Transverse colon (tissue), 4 donors: ENCODE data around the gene CAMTA1. TPM values are rescaled to one million over a fixed set of nuclear protein-coding genes. Genes with fewer than 3 reads are reported as not detected.

ENCODE experiments used
- DNase-seq: peaks from one replicate; pipeline ENCODE4 v3.0.0-alpha.2; 2019
- H3K27ac ChIP-seq, 4 donors: fragments of 200-600 bp; sonication (generic); 2 replicates each; pipeline ENCODE4 v1.5.1; 2016 to 2018; ENCODE audit warnings: inconsistent platforms in 4 of 4
- H3K27me3 ChIP-seq: fragments of 200-600 bp; sonication (generic); 2 replicates; pipeline ENCODE4 v1.5.1; 2017; ENCODE audit warnings: inconsistent platforms
- H3K36me3 ChIP-seq, 4 donors: fragments of 200-600 bp; sonication (generic); 2 replicates each; pipeline ENCODE4 v1.5.1; 2017 to 2019; ENCODE audit warnings: inconsistent platforms in 4 of 4
- H3K4me1 ChIP-seq, 4 donors: fragments of 200-600 bp; sonication (generic); 2 replicates each; pipeline ENCODE4 v1.5.1; 2017 to 2020; ENCODE audit warnings: inconsistent platforms in 4 of 4
- H3K4me3 ChIP-seq, 4 donors: fragments of 200-600 bp; sonication (generic); 1 replicate in 1 of 4; 2 replicates in 3 of 4; pipeline versions ENCODE4 v1.5.1 to v1.6.1; 2017 to 2019; ENCODE audit warnings: inconsistent platforms in 4 of 4
- H3K9me3 ChIP-seq, 2 donors: fragments of 200-600 bp; sonication (generic); 2 replicates each; pipeline ENCODE4 v1.5.1; 2017 to 2019; ENCODE audit warnings: inconsistent platforms in 2 of 2
- CTCF ChIP-seq, 5 experiments: fragments of 200-600 bp in 3 of 5; fragments of 450-650 bp in 2 of 5; sonication (generic) in 3 of 5; IDR thresholded peaks; 1 replicate in 2 of 5; 2 replicates in 3 of 5; pipeline ENCODE4 v1.5.1; 2016 to 2017; ENCODE audit warnings: antibody characterized with exemption in 5 of 5, inconsistent platforms in 3 of 5, mild to moderate bottlenecking in 2 of 5, moderate library complexity in 1 of 5
- EP300 ChIP-seq: sonication (generic); formaldehyde crosslinking; IDR thresholded peaks from one replicate; pipeline ENCODE4 v1.6.1; 2017; ENCODE audit warnings: antibody characterized with exemption, low read depth
- POLR2A ChIP-seq: fragments of 450-650 bp; IDR thresholded peaks from one replicate; pipeline ENCODE4 v1.6.1; 2016; ENCODE audit warnings: antibody characterized with exemption, mild to moderate bottlenecking, moderate library complexity
- POLR2AphosphoS5 ChIP-seq, 3 donors: sonication (generic); formaldehyde crosslinking; IDR thresholded peaks; one replicate each; pipeline ENCODE4 v1.6.1; 2016; ENCODE audit warnings: antibody characterized with exemption in 3 of 3
- WGBS, 2 donors: methylation state at CpG; one replicate each; pipeline ENCODE4 v1.1.5; 2018; ENCODE audit warnings: low coverage in 1 of 2; 5-methylcytosine and 5-hydroxymethylcytosine counted together
- in situ Hi-C, 4 donors: fragments of 200-750 bp; cut with MboI; loops; one replicate each; pipeline versions ENCODE4 v1.15.0 to v1.15.1; 2017; ENCODE audit warnings: low sequenced_read_pairs in 3 of 4, low pct_ligation_motif_present in 1 of 4, low pct_unique_long_range_greater_than_20kb in 1 of 4
- intact Hi-C: fragments of 100-400 bp; cut with DNase I; formaldehyde crosslinking; loops from one replicate; pipeline ENCODE4 v1.15.1; 2023; ENCODE audit warnings: low total_unique reads
- total RNA-seq, 4 donors: library from RNA; depleted of rRNA; stranded (reverse); fragments of >200 nt; gene quantifications; one replicate each; pipeline ENCODE4 v1.1.0, GENCODE V29; 2016

CAMTA1 gene
- total RNA-seq, 4 donors from 2014 or later: 93.8 to 268 (median 130) TPM

- no peaks in the 10 kb centered on the region for H3K36me3 ChIP-seq
- no peak for TF ChIP-seq CTCF (IDR thresholded peaks at IDR 0.05)
- TF ChIP-seq POLR2AphosphoS5 (IDR thresholded peaks at IDR 0.05): no peak
- no peak for TF ChIP-seq EP300
- TF ChIP-seq POLR2A: no peak
- DNase-seq: no peak
- H3K27ac ChIP-seq: no peak overlapping the region
- intact Hi-C loops (no loop called here), in situ Hi-C loops (no loop called here)
- no peaks in the 10 kb centered on the region for H3K27me3 ChIP-seq
- H3K4me1 ChIP-seq: no peaks in the 10 kb centered on the region
- H3K4me3 ChIP-seq: no peak overlapping the region
- no peaks in the 10 kb centered on the region for H3K9me3 ChIP-seq
- WGBS, 2 donors: 58 to 76% methylated on average over 2 to 17 of the region's 17 CpGs
These were observed 802.7 kb downstream of the CAMTA1 start for GRCh38 chr1:7587773-7588456.

DNA sequence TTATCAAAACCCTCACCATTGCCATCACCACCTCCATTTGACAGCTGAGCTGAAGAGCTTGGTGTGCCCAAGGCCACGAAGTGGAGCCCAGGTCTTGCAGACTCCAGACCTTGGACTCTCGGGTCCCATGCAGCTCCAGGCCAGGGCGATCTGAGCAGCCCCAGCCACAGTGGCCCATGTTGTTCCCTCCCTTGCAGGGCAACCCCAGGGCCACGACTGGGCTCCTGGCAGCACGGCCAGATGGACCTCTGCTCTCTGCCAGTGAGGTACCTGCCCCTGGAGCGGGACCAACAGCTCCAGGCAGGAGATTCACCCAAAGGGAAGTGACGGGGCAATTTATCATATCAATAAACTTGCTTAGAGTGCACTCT lies 803.2 kb downstream of the CAMTA1 start:
- intact Hi-C loops: no loop called here
- DNase-seq: no peak
- 71% methylated on average over 7 of the region's 7 CpGs; no CpG with 5 or more reads in 1 of the 2 donors for WGBS, 2 donors
- H3K27me3 ChIP-seq: no peaks in the 10 kb centered on the region
- no peak overlapping the region for H3K27ac ChIP-seq
- no peaks in the 10 kb centered on the region for H3K9me3 ChIP-seq
- no peaks in the 10 kb centered on the region for H3K4me1 ChIP-seq
- in situ Hi-C loops: no loop called here
- H3K36me3 ChIP-seq: no peaks in the 10 kb centered on the region
- H3K4me3 ChIP-seq: no peak overlapping the region
- TF ChIP-seq EP300: no peak
- no peak for TF ChIP-seq CTCF (IDR thresholded peaks at IDR 0.05)
- no peak for TF ChIP-seq POLR2AphosphoS5 (IDR thresholded peaks at IDR 0.05)
- no peak for TF ChIP-seq POLR2A

GRCh38 chr1:7589080-7589735 lies 804.0 kb downstream of the CAMTA1 start:
- WGBS, 2 donors: 85% methylated on average over 14 of the region's 14 CpGs; no CpG with 5 or more reads in 1 of the 2 donors
- Histone ChIP-seq H3K9me3 (no peaks in the 10 kb centered on the region), H3K4me3 (no peak overlapping the region), H3K27ac (no peak overlapping the region), H3K27me3 (no peaks in the 10 kb centered on the region), H3K36me3 (no peaks in the 10 kb centered on the region), H3K4me1 (no peaks in the 10 kb centered on the region)
- DNase-seq: no peak
- in situ Hi-C loops (no loop called here), intact Hi-C loops (no loop called here)
- no peak for TF ChIP-seq EP300
- no peak for TF ChIP-seq POLR2A
- no peak for TF ChIP-seq POLR2AphosphoS5 (IDR thresholded peaks at IDR 0.05)
- no peak for TF ChIP-seq CTCF (IDR thresholded peaks at IDR 0.05)

DNA sequence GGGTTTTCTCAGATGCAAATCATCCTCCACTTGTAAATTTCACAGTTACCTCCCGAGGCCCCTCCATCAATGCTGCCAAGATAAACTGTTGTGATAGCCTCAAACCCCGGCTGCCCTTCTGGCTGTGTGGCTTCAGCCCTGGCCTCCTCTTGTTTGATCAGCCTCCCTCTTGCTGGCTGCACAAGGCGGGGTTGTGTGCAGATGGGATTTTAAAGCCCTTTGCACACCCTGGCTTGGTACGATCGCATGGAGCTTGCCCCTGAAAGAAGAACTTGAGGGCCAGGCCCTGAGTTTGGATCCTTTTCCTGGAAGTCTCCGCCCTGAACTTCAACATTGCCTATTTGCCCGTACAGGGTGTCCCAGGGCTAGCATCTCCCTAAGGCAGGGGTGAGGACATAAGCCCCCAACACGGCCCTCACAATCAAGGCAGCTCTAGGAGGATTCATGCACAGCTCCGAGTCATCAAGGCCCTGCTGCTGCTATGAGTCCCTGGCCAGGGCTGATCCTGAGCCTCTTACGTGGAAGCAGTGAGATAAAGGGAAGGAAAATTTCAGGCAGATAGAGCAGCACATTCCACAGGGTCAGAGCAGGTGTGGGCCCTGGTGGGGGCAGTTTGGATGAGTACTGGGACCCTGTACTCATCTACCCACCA lies 804.6 kb downstream of the CAMTA1 start:
- DNase-seq: no peak
- no peak overlapping the region for H3K4me3 ChIP-seq
- H3K27ac ChIP-seq: no peak overlapping the region
- in situ Hi-C loops (no loop called here), intact Hi-C loops (no loop called here)
- WGBS, 2 donors: 60 to 80% methylated on average over 1 to 10 of the region's 10 CpGs
- no peaks in the 10 kb centered on the region for H3K9me3 ChIP-seq
- H3K27me3 ChIP-seq: no peaks in the 10 kb centered on the region
- H3K4me1 ChIP-seq: no peaks in the 10 kb centered on the region
- TF ChIP-seq POLR2AphosphoS5 (IDR thresholded peaks at IDR 0.05) (no peak), CTCF (IDR thresholded peaks at IDR 0.05) (no peak), EP300 (no peak), POLR2A (no peak)
- no peaks in the 10 kb centered on the region for H3K36me3 ChIP-seq
